Glutamatergic neuron (in vitro differentiated cells): ENCODE results near the gene HMGB1. TPM values are rescaled to one million over a fixed set of nuclear protein-coding genes. Genes with fewer than 3 reads are reported as not detected.

Experiments
- DNase-seq: peaks from one replicate; pipeline ENCODE4 v3.0.0; 2022
- H3K27ac Mint-ChIP-seq: one replicate; pipeline ENCODE4 v1.8.0; 2020; ENCODE audit warnings: mild to moderate bottlenecking, mixed read lengths, inconsistent platforms; ENCODE audit not compliant: unreplicated experiment
- H3K27me3 Mint-ChIP-seq: one replicate; pipeline ENCODE4 v1.8.0; 2020; ENCODE audit warnings: mild to moderate bottlenecking, moderate library complexity, mixed read lengths, inconsistent platforms; ENCODE audit not compliant: unreplicated experiment
- H3K36me3 Mint-ChIP-seq: one replicate; pipeline ENCODE4 v1.8.0; 2020; ENCODE audit warnings: mild to moderate bottlenecking, mixed read lengths, inconsistent platforms; ENCODE audit not compliant: unreplicated experiment
- H3K4me1 Mint-ChIP-seq: one replicate; pipeline ENCODE4 v1.8.0; 2020; ENCODE audit warnings: mild to moderate bottlenecking, low read depth, mixed read lengths, inconsistent platforms; ENCODE audit not compliant: unreplicated experiment
- H3K4me3 Mint-ChIP-seq: one replicate; pipeline ENCODE4 v1.8.0; 2020; ENCODE audit warnings: mild to moderate bottlenecking, mixed read lengths, inconsistent platforms; ENCODE audit not compliant: unreplicated experiment
- H3K9me3 Mint-ChIP-seq: one replicate; pipeline ENCODE4 v1.8.0; 2020; ENCODE audit warnings: mild to moderate bottlenecking, moderate library complexity, mixed read lengths, inconsistent platforms; ENCODE audit not compliant: unreplicated experiment
- total RNA-seq: library from RNA; stranded (reverse); fragmentation: NEBNext Ultra II Directional; extraction: Animal tissue kit (Norgen Biotek cat#: 25700); gene quantifications from one replicate; pipeline ENCODE4 v1.2.1, GENCODE V29; 2021; ENCODE audit not compliant: unreplicated experiment
- TF ChIP-seq, protein P1 (sequence below): fragments of 200-600 bp; sonication (generic); IDR thresholded peaks from one replicate; pipeline ENCODE4 v1.5.0; 2021; ENCODE audit not compliant: partially characterized antibody, unreplicated experiment

The HMGB1 gene
- total RNA-seq, 1 donor from 2014 or later, result 501 TPM

DNA sequence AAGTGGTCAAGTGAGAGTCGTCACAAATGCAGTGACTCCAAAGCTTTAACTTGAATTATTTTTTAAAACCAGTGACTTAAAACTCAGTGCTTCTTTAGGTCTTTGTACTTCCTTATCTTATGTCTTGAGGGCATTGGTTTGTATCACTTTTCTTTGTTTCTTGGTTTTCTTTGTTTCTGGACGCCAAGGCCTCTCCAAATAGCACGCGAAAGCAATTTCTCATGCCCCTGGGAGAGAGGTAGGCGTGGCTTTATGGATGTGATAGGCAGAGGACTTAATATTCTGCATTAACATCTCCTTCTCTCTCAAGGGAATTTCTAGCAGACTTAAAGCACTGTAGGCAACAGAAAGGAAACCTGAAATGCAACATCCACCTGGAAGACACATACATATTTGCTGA lies 22.8 kb downstream of the HMGB1 start:
- Mint-ChIP-seq H3K36me3 (no peaks in the 10 kb centered on the region), H3K4me1 (peaks cover 16% of the 10 kb centered on the region), H3K9me3 (no peaks in the 10 kb centered on the region), H3K27me3 (peaks cover 10% of the 10 kb centered on the region), H3K4me3 (no peak overlapping the region), H3K27ac (peak overlapping the region; percentile 23)
- TF ChIP-seq, protein P1, sequence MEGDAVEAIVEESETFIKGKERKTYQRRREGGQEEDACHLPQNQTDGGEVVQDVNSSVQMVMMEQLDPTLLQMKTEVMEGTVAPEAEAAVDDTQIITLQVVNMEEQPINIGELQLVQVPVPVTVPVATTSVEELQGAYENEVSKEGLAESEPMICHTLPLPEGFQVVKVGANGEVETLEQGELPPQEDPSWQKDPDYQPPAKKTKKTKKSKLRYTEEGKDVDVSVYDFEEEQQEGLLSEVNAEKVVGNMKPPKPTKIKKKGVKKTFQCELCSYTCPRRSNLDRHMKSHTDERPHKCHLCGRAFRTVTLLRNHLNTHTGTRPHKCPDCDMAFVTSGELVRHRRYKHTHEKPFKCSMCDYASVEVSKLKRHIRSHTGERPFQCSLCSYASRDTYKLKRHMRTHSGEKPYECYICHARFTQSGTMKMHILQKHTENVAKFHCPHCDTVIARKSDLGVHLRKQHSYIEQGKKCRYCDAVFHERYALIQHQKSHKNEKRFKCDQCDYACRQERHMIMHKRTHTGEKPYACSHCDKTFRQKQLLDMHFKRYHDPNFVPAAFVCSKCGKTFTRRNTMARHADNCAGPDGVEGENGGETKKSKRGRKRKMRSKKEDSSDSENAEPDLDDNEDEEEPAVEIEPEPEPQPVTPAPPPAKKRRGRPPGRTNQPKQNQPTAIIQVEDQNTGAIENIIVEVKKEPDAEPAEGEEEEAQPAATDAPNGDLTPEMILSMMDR, result no peak
- no peak for DNase-seq

DNA sequence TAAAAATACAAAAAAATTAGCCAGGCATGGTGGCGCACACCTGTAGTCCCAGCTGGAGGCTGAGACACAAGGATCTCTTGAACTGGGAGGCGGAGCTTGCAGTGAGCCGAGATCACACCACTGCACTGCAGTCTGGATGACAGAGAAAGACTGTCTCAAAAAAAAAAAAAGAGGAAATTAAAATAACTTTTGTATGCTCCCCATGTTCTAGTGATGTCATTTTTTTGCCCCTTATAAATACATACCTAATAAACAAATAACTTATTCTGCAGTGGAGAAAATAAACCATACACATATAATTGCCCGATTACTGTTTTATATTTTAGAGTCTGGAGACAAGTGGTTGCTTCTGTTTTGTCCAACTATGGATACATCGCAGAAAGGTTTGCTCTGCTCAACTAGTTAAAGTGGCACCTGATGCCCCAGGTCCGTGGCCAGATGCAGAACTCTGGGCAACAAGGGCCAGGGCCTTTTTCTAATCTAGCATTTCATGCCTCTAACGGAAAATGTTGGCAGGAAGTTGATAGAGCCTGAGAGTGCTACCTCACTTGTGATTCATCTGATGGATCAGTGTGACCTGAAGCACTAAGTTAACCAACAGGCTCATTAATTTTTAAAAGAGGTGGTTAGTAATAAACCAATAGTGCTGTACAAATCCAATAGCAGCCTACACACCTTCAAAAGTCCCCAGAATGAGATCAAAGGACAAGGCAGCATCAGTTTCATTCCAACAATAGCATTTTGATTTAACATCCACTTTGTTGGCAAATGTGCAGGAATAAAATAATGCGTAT lies 24.6 kb downstream of the HMGB1 start:
- Mint-ChIP-seq H3K4me1 (peaks cover 13% of the 10 kb centered on the region), H3K4me3 (no peak overlapping the region), H3K27me3 (peaks cover 7% of the 10 kb centered on the region), H3K36me3 (no peaks in the 10 kb centered on the region), H3K9me3 (no peaks in the 10 kb centered on the region), H3K27ac (no peak overlapping the region)
- DNase-seq, result no peak
- TF ChIP-seq, protein P1, result no peak

DNA sequence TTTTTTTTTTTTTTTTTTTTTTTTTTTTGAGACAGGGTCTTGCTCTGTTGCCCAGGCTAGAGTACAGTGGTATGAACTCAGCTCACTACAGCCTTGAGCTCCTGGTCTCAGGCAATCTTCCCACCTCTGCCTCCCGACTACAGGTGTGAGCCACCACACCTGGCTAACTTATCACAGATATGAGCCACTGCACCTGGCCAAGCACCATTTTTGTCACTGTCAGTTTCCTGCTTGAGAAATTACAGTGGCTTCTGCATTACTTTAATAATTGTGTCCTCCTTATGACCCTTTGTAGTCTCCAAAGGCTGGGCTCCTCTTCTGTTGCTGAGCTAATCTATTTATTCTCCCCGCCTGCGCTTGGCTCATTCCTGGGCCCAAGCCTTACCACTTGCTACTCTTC lies 27.4 kb downstream of the HMGB1 start:
- no peak overlapping the region for H3K4me3 Mint-ChIP-seq
- TF ChIP-seq, protein P1, result no peak
- no peak for DNase-seq
- no peaks in the 10 kb centered on the region for H3K27me3 Mint-ChIP-seq
- peaks cover 3% of the 10 kb centered on the region for H3K4me1 Mint-ChIP-seq
- H3K36me3 Mint-ChIP-seq, result no peaks in the 10 kb centered on the region
- no peaks in the 10 kb centered on the region for H3K9me3 Mint-ChIP-seq
- H3K27ac Mint-ChIP-seq, result no peak overlapping the region

DNA sequence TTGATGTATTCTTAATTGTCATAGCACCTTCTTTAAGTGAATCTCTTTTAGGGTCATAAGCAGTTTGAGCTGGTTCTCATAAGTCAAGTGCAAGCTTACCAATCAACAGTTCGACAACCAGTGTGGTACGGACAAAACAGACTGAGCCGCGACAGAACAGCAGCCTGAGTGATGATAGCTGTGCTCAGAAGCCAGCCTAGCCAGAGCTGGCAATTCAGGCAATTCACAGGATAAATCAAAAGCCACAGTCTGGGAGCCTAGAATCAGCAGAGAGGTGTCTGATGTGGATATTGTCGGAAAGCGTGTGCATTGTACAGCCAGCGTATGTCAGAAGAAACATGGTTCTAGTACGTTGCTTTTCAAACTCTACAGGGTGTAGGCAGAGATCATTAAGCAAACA lies 28.6 kb downstream of the HMGB1 start:
- H3K36me3 Mint-ChIP-seq, result no peaks in the 10 kb centered on the region
- H3K27ac Mint-ChIP-seq, result no peak overlapping the region
- H3K27me3 Mint-ChIP-seq, result no peaks in the 10 kb centered on the region
- no peak for DNase-seq
- H3K4me1 Mint-ChIP-seq, result no peaks in the 10 kb centered on the region
- TF ChIP-seq, protein P1, result no peak
- no peak overlapping the region for H3K4me3 Mint-ChIP-seq
- H3K9me3 Mint-ChIP-seq, result no peaks in the 10 kb centered on the region

DNA sequence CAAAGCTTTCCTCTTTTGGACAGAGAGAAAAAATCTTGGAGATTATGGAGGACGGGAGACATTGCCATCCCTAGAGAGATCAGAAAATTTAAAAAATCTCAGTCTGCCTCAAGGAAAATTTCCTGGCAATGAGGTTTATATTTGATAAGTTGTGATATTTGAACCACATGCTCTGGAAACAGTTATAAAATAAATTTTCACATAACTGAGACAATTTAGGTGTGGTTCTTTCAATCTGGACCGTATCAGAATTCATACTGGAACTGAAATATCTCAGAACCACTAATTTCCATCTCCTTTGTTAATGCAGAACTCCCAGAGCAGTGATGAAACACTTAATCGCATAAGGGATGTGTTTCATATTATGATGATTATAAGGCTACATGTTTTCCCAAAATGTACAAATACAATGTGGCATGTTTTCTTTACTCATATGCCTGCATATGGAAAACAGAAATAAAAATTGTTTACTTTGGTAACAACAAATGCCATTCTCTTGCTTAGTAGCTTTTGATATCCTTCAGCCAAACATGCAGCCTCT lies 29.8 kb downstream of the HMGB1 start:
- Mint-ChIP-seq H3K9me3 (no peaks in the 10 kb centered on the region), H3K4me1 (no peaks in the 10 kb centered on the region), H3K36me3 (no peaks in the 10 kb centered on the region), H3K4me3 (no peak overlapping the region), H3K27ac (no peak overlapping the region), H3K27me3 (no peaks in the 10 kb centered on the region)
- TF ChIP-seq, protein P1, result no peak
- DNase-seq, result no peak
